GM12873 (cell line): ENCODE results near the gene KAT6B.

Experiments
- TF ChIP-seq, protein P1 (sequence below): IDR thresholded peaks from 2 replicates; pipeline ENCODE4 v1.5.1; 2012; ENCODE audit warnings: low read depth, mild to moderate bottlenecking, moderate library complexity, low read length, control low read depth; ENCODE audit not compliant: insufficient read depth; ENCODE audit errors: missing control alignments

Gene KAT6B

DNA sequence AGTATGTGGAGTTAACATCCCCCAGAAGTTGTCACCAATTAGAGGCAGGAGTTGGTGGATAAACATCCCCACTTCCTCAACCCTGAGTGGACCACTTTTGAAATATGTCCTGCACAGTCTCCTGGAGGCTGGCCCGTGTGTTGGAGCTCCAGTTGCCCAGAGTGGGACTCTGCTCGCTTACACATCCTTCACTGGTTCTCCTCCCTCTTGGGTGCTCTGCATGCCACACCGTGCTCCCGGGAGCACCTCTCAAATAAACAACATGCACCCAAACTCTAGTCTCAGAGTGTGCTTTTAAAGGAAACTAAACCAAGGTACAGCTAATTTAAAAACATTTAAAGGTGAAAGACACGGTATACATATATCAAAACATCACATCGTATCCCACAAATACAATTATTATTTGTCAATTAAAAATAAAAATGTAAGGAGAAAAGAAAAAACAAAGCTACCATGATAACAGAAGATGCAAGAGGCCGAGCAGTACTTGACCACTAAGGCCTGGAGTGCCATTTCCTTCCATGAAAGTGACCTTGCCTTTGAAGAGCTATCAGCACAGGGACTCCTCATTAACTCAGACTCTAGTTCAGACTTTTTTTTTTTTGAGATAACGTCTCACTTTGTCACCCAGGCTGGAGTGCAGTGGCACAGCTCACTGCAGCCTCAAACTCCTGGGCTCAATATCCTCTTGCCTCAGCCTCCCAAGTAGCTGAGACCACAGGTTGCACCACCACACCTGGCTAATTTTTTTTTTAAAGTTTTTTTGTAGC is 237.2 kb downstream of the KAT6B start:
- TF ChIP-seq, protein P1, sequence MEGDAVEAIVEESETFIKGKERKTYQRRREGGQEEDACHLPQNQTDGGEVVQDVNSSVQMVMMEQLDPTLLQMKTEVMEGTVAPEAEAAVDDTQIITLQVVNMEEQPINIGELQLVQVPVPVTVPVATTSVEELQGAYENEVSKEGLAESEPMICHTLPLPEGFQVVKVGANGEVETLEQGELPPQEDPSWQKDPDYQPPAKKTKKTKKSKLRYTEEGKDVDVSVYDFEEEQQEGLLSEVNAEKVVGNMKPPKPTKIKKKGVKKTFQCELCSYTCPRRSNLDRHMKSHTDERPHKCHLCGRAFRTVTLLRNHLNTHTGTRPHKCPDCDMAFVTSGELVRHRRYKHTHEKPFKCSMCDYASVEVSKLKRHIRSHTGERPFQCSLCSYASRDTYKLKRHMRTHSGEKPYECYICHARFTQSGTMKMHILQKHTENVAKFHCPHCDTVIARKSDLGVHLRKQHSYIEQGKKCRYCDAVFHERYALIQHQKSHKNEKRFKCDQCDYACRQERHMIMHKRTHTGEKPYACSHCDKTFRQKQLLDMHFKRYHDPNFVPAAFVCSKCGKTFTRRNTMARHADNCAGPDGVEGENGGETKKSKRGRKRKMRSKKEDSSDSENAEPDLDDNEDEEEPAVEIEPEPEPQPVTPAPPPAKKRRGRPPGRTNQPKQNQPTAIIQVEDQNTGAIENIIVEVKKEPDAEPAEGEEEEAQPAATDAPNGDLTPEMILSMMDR = no peak

DNA sequence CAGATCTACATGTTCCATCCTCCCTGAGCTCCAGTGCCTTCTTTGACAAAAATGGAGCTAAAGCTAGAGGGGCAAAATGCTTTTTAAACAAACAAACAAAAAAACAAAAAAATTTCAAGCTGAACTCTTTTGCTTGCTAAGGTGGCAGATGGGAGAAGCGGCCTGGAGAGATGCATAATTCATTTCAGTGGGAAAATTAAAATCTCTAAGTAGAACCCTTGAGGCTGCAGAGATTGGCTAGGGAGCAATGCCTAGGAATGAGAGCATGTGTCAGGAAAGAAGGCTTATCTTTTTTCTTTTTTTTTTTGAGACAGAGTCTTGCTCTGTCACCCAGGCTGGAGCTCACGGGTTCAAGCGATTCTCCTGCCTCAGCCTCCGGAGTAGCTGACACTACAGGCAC is 238.7 kb downstream of the KAT6B start:
- TF ChIP-seq, protein P1 = no peak

DNA sequence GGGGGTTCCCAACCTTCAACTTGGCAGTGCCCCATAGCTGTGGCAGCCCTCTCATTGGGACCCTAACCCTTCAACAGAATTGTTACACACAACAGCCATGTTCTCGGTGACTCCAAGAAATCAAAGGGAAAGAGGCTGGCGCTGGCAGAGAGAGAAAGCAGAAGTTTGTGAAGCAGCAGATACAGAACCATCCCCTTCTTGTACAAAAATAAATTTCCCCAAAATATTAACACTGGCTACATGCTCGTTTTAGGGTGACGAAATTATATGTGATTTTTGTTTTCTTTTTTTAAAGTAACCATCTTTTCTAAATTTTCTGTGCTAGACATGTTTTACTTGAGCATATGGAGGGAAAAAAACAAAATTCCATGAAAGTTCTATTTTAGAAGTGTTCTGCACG is 239.9 kb downstream of the KAT6B start:
- TF ChIP-seq, protein P1 = no peak

DNA sequence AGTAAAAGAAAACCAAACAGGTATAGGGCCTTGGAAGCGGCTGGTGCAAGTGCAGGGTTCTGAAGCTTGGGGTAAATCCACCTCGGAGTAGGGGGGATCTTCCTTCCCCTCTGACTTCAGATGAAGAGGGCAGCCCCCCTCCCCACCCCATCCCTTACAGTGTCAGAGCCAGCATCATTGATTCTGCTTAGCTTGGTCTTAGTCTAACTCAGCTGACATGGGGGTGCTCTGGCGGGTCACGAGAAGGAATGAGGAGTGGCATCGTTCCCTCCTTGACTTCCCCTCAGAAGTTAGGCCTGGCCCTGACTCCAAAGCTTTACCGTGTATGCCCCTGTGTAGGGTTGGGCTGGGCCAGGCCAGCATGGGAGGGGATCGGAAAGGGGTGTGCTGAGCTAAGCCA is 240.9 kb downstream of the KAT6B start:
- TF ChIP-seq, protein P1 = no peak

DNA sequence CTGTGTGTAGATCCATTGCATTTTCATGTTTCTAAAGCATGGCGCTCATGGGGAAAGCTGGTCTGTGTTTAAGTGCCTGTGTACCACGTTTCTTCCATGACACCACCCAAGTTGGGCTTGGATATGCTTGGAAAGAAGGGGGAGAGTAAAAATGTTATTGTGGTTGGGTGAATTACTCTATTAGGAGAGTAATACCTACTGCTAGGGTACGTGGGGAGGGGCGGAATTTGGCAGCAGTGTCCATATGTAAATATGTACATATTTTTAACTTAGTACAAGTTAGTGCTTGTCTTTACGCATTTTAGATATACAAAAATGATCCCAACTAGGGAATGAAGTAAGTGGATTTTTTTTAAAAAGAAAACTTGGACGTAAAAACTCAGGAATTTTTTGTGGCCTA is 242.1 kb downstream of the KAT6B start:
- TF ChIP-seq, protein P1 = no peak

DNA sequence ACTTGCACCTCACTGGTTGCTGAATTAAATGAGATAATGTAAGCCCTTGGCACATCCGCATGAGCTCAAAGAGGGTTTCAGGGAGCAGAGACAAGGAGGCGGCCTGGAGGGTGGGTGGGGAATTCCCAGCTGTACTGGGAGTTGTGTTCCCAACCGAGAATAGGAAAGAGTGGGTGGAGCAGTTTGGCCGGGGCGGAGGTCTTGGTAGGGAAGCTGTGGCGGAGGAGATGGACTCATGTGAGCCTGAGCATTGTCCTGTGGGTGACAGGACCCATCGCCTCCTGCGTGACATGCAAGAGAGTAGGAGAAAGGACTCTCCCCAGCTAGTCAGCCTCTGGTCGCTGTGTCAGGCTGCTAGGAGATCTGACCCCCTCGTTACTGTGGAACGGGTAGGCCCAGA is 244.1 kb downstream of the KAT6B start:
- TF ChIP-seq, protein P1 = no peak

DNA sequence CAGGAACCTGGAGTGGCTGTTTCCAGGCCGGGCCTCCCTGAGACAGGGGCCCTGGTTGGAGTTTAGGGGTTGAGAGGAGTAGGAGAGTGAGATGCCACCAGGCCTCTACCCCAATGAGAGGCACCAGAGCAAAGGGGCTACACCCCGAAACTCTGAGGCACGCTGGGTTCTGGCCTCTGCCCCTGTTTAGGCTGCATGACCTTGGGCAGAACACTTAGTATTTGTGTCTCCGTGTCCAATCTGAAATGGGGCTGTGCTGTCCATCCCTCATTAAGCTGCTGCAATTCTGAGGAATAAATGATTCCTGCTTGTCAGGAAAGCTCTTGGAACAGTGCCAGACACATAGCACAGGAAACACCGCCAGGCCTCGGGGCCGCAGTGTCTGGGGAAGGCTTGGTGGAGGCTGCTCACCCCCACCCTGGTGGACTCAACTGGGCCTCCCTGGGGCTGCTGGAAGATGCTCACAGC is 244.6 kb downstream of the KAT6B start:
- TF ChIP-seq, protein P1 = no peak

DNA sequence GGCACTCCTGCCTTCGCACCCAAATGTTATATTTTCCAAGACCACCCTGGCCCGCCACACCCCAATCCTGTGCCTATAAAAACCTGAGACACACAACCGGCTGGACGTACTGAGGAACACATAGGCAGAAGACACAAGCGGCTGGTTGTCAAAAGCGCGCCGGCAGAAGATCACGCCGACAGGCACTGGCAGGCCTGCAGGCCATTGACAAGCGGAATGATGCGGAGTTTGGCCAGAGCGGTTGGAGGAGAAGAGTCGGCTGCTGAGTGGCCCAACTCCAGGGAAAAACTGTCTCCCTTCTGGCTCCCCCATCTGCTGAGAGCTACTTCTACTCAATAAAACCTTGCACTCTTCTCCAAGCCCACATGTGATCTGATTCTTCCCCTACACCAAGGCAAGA is 245.4 kb downstream of the KAT6B start:
- TF ChIP-seq, protein P1 = no peak
